Peyer's patch (tissue), 4 donors: ENCODE data around the gene KLHL25. TPM values are rescaled to one million over a fixed set of nuclear protein-coding genes. Genes with fewer than 3 reads are reported as not detected.

Experiments used
- DNase-seq, 3 donors: peaks; one replicate each; pipeline ENCODE4 v3.0.0-alpha.2; 2017 to 2019
- H3K27ac ChIP-seq, 4 donors: fragments of 200-600 bp; sonication (generic); one replicate each; pipeline ENCODE4 v1.5.1; 2016 to 2019
- H3K27me3 ChIP-seq, 2 donors: fragments of 200-600 bp; sonication (generic); one replicate each; pipeline ENCODE4 v1.5.1; 2019
- H3K36me3 ChIP-seq, 3 donors: fragments of 200-600 bp; sonication (generic); one replicate each; pipeline ENCODE4 v1.5.1; 2016 to 2019
- H3K4me1 ChIP-seq, 4 donors: fragments of 200-600 bp; sonication (generic); one replicate each; pipeline ENCODE4 v1.5.1; 2016 to 2019
- H3K4me3 ChIP-seq, 4 donors: fragments of 200-600 bp; sonication (generic); 1 replicate in 3 of 4; 2 replicates in 1 of 4; pipeline ENCODE4 v1.5.1; 2016 to 2019; ENCODE audit warnings: mild to moderate bottlenecking in 1 of 4
- H3K9me3 ChIP-seq, 4 donors: fragments of 200-600 bp; sonication (generic); one replicate each; pipeline ENCODE4 v1.5.1; 2016 to 2019; ENCODE audit warnings: mild to moderate bottlenecking in 1 of 4
- POLR2A ChIP-seq, 2 donors: fragments of 450-650 bp; IDR thresholded peaks; one replicate each; pipeline ENCODE4 v1.5.1; 2017; ENCODE audit warnings: antibody characterized with exemption in 2 of 2, mild to moderate bottlenecking in 2 of 2, moderate library complexity in 2 of 2
- total RNA-seq, 4 donors: library from RNA; depleted of rRNA; stranded (reverse); fragments of >200 nt; gene quantifications; one replicate each; pipeline ENCODE4 v1.1.0, GENCODE V29; 2016
- TF ChIP-seq, protein P1 (sequence below), 6 experiments: fragments of 450-650 bp in 4 of 6; fragments of 200-600 bp in 2 of 6; sonication (generic) in 1 of 6; IDR thresholded peaks; one replicate each; pipeline ENCODE4 v1.5.1; 2017 to 2019; ENCODE audit warnings: antibody characterized with exemption in 6 of 6, mild to moderate bottlenecking in 3 of 6, moderate library complexity in 1 of 6

The KLHL25 gene
- total RNA-seq, 4 donors from 2014 or later, result 9.9 to 23.6 (median 17.2) TPM

DNA sequence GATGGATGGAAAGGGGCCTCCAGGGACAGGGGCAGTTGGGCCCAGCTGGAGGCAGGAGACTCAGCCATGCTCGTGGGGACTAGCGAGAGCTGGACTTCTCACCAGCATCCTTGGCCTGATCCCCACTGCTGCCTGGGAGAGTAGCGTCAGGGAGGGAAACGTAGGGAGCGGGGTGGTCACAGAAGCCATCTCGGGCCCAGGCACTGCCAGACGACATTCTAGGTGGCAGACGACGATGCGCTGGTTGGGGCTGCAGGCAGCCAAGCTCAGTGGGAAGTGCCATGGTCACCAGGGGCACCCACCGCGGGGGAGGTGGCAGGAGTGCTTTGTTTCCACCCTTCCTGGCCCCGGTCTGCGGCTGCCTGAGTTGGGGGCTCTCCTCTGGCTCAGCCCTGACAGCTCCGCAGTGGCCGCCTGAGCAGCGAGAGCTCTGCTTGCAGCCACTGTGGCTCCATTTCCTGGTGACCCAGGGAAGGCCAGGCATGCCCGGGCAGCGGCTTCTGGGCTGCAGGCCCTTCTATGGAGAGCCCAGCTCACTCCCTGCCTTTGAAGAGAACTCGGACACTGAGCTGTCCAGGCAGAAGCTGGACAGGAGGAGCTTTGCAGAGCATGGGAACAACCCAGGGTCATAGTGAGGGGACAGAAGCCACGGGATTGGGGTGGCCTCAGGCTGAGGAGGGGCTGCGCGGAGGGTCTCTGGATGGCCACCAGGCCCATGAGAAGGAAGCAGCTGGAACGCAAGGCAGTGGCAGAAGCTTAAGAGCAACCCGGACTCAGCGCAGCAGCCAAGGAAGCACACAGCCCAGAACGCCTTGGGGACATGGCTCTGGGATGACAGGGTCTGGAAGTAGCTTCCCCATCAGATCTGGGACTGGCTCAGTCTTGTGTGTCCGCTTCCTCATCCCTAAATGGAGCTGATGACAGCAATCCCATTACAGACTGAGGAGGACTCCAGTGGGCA is 30.8 kb downstream of the KLHL25 start:
- Histone ChIP-seq H3K4me3 (no peak overlapping the region), H3K27me3 (no peaks in the 10 kb centered on the region), H3K36me3 (peaks cover 0 to 25% (median 0%) of the 10 kb centered on the region in 3 donors), H3K27ac (no peak overlapping the region), H3K4me1 (peaks cover 0 to 5% (median 0%) of the 10 kb centered on the region in 4 donors), H3K9me3 (no peaks in the 10 kb centered on the region)
- DNase-seq, result no peak
- TF ChIP-seq, protein P1, sequence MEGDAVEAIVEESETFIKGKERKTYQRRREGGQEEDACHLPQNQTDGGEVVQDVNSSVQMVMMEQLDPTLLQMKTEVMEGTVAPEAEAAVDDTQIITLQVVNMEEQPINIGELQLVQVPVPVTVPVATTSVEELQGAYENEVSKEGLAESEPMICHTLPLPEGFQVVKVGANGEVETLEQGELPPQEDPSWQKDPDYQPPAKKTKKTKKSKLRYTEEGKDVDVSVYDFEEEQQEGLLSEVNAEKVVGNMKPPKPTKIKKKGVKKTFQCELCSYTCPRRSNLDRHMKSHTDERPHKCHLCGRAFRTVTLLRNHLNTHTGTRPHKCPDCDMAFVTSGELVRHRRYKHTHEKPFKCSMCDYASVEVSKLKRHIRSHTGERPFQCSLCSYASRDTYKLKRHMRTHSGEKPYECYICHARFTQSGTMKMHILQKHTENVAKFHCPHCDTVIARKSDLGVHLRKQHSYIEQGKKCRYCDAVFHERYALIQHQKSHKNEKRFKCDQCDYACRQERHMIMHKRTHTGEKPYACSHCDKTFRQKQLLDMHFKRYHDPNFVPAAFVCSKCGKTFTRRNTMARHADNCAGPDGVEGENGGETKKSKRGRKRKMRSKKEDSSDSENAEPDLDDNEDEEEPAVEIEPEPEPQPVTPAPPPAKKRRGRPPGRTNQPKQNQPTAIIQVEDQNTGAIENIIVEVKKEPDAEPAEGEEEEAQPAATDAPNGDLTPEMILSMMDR (IDR thresholded peaks at IDR 0.05), result no peak

DNA sequence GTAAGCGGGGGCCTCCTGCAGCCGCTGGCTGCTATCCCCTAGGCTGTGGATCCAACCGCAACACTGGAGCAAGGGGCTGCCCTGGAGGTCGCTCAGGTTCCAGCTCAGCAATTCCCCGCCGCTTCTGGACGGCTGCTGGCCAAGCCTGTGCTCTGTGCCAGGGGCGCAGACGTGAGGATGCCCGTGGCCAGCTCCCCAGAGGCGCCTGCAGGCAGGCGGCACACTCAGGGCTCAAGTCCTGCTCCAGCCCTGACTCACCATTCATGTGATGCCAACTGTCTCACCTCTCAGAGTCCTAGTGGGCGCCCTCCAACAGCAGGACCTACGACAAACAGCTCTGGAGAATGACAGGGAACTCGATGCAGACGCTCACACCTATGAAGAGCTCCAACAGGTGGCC is 31.6 kb downstream of the KLHL25 start:
- no peak overlapping the region for H3K27ac ChIP-seq
- H3K9me3 ChIP-seq, result no peaks in the 10 kb centered on the region
- H3K4me3 ChIP-seq, result no peak overlapping the region
- H3K27me3 ChIP-seq, result no peaks in the 10 kb centered on the region
- H3K4me1 ChIP-seq, result peaks cover 0 to 5% (median 0%) of the 10 kb centered on the region in 4 donors
- no peak for DNase-seq
- TF ChIP-seq POLR2A (IDR thresholded peaks at IDR 0.05), result no peak
- TF ChIP-seq, protein P1 (IDR thresholded peaks at IDR 0.05), result no peak
- H3K36me3 ChIP-seq, result peaks cover 0 to 33% (median 0%) of the 10 kb centered on the region in 3 donors

DNA sequence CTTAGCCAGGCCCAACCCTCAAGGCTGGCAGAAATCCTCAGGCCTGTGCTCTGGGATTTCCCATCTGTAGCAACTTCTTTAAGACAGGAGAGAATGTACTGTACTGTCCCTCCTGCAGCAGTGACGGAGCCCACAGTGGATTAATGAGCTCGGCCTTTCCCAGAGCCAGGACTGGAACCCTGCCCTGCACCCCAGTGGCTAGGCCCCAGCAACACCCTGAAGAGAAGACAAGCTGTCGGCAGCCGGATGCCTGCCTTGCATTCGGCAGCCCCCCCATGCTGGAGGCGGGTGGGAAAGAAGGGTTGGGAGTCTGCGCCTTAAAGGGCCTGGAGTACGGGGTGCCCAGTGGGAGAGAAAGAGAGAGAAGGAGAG is 32.0 kb downstream of the KLHL25 start:
- TF ChIP-seq, protein P1 (IDR thresholded peaks at IDR 0.05), result no peak
- no peak for TF ChIP-seq POLR2A (IDR thresholded peaks at IDR 0.05)
- peaks cover 0 to 33% (median 0%) of the 10 kb centered on the region in 3 donors for H3K36me3 ChIP-seq
- no peaks in the 10 kb centered on the region for H3K27me3 ChIP-seq
- no peak overlapping the region for H3K4me3 ChIP-seq
- H3K4me1 ChIP-seq, result peaks cover 0 to 5% (median 0%) of the 10 kb centered on the region in 4 donors
- H3K9me3 ChIP-seq, result no peaks in the 10 kb centered on the region
- H3K27ac ChIP-seq, result no peak overlapping the region
- DNase-seq, result no peak

DNA sequence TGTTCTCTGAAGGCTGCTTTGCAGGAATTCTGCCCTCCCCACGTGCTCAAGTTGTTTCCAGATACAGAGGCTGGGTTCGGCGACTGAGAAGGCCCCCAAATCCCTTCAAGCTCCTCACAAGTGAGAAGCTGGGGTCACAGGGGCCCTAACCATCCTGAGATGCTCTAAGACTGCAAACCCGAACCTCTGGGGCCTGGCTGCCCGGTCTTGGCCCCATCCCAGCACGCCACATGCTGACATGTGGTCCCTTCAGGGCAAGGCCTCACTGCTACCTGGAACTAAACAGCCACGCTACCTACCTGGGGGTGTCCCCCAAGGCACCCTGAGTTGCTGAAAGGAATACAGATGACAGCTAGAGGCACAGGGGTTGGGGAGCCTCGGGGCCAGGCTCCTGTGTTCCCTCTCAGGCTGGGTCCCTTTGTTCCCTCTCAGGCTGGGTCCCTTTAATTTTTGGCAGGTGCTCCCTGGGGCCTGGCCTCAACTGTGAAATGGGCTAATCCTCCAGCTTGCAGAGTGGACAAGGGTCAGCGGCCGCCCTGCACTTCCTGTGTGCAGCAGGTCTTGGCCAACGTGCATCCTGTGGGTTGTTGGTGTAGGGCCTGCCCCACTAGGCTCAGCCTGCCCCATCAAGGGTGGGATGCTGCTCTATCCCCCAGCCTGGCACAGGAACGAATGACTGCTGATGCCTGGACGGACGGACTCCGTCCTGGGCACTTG is 32.5 kb downstream of the KLHL25 start:
- no peak overlapping the region for H3K27ac ChIP-seq
- no peaks in the 10 kb centered on the region for H3K27me3 ChIP-seq
- peaks cover 0 to 5% (median 0%) of the 10 kb centered on the region in 4 donors for H3K4me1 ChIP-seq
- H3K4me3 ChIP-seq, result no peak overlapping the region
- TF ChIP-seq, protein P1 (IDR thresholded peaks at IDR 0.05), result no peak
- no peak for TF ChIP-seq POLR2A (IDR thresholded peaks at IDR 0.05)
- DNase-seq, result no peak
- no peaks in the 10 kb centered on the region for H3K9me3 ChIP-seq
- peaks cover 0 to 35% (median 0%) of the 10 kb centered on the region in 3 donors for H3K36me3 ChIP-seq

DNA sequence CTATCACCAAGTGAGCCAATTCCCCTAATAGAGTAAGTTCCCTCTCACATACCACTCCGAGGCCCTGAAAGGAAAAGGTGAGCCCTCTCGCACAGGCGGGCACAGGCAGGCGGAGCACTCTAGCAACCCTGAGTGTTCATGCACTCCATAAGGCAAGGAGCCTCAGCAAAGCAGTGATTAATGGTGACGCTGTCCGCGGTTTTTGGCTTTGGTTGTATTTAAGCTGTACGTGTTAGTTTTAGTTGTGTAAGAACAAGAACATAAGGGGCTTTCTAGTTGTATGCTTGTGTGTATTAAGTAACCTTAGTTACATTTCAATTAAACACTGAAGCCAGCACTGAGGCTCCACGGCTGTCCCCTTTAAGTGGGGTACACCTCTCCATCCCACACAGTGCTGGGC is 33.1 kb downstream of the KLHL25 start:
- Histone ChIP-seq H3K9me3 (no peaks in the 10 kb centered on the region), H3K36me3 (peaks cover 0 to 35% (median 0%) of the 10 kb centered on the region in 3 donors), H3K27me3 (no peaks in the 10 kb centered on the region), H3K27ac (no peak overlapping the region), H3K4me3 (no peak overlapping the region), H3K4me1 (peaks cover 0 to 5% (median 0%) of the 10 kb centered on the region in 4 donors)
- DNase-seq, result no peak
- TF ChIP-seq, protein P1 (IDR thresholded peaks at IDR 0.05), result no peak
- no peak for TF ChIP-seq POLR2A (IDR thresholded peaks at IDR 0.05)
